Activated CD8-positive, alpha-beta T cell treated with anti-CD3 and anti-CD28 coated beads, Interleukin-2, amount 10 ng/mL, durations not matched to agents 7 days and 5 days (primary cell): ENCODE data around the gene CDH26. TPM values are rescaled to one million over a fixed set of nuclear protein-coding genes. Genes with fewer than 3 reads are reported as not detected.

Source experiments
- ATAC-seq: fragments of 150-1000 bp; cut with Tn5 transposase; one replicate; pipeline ENCODE4 v1.10.0; 2021; ENCODE audit warnings: moderate library complexity
- CTCF ChIA-PET: fragments of 350-600 bp; sonication (Branson Sonifier 250); formaldehyde crosslinking; loops from one replicate; lab custom pipeline; 2021; ENCODE audit warnings: antibody characterized with exemption; lab: Charles Lee
- POLR2A ChIA-PET: fragments of 350-600 bp; sonication (Branson Sonifier 250); formaldehyde crosslinking; loops from one replicate; lab custom pipeline; 2021; ENCODE audit warnings: antibody characterized with exemption; lab: Charles Lee
- DNase-seq: peaks from one replicate; pipeline ENCODE4 v3.0.0-alpha.2; 2020
- H3K27ac Mint-ChIP-seq: one replicate; pipeline ENCODE4 v1.8.0; 2021; ENCODE audit warnings: mild to moderate bottlenecking, mixed read lengths
- H3K27me3 Mint-ChIP-seq: one replicate; pipeline ENCODE4 v1.8.0; 2021; ENCODE audit warnings: low read depth, mixed read lengths
- H3K36me3 Mint-ChIP-seq: one replicate; pipeline ENCODE4 v1.8.0; 2021; ENCODE audit warnings: low read depth, mixed read lengths
- H3K4me1 Mint-ChIP-seq: one replicate; pipeline ENCODE4 v1.8.0; 2021; ENCODE audit warnings: low read depth, mixed read lengths
- H3K4me3 Mint-ChIP-seq: one replicate; pipeline ENCODE4 v1.8.0; 2021; ENCODE audit warnings: mild to moderate bottlenecking, mixed read lengths
- H3K9me3 Mint-ChIP-seq: one replicate; pipeline ENCODE4 v1.8.0; 2022; ENCODE audit warnings: mixed read lengths; ENCODE audit not compliant: insufficient read depth
- total RNA-seq, 2 experiments: library from RNA; stranded (reverse); gene quantifications; one replicate each; pipeline ENCODE4 v1.2.3, GENCODE V29; 2021

The CDH26 gene
- total RNA-seq, 2 experiments from 2014 or later = 0.26 to 0.34 TPM

GRCh38 chr20:59933849-59934585 lies 24.2 kb upstream of the CDH26 start:
- DNase-seq (peak; percentile 78), ATAC-seq (peak; percentile 92)
- Mint-ChIP-seq H3K27ac (peak overlapping the region; percentile 69), H3K27me3 (peaks cover 7% of the 10 kb centered on the region), H3K36me3 (peaks cover 15% of the 10 kb centered on the region), H3K4me1 (peaks cover 25% of the 10 kb centered on the region), H3K4me3 (peak overlapping the region; percentile 67), H3K9me3 (no peaks in the 10 kb centered on the region)
- POLR2A ChIA-PET = interaction anchor here (0.6 kb wide), 1 partner anchor 667 kb away, joined by 3 read pairs; no protein-coding TSS in a partner anchor
- CTCF ChIA-PET = interaction anchor here (0.6 to 4.3 kb wide), 14 partner anchors 10 to 468 kb away, joined by 3 to 39 read pairs (median 4); partner anchors contain the start of gene CDH26

GRCh38 chr20:59935457-59936185 lies 22.6 kb upstream of the CDH26 start:
- Mint-ChIP-seq H3K4me3 (no peak overlapping the region), H3K27me3 (peaks cover 5% of the 10 kb centered on the region), H3K36me3 (peaks cover 15% of the 10 kb centered on the region), H3K27ac (no peak overlapping the region), H3K4me1 (peaks cover 25% of the 10 kb centered on the region), H3K9me3 (no peaks in the 10 kb centered on the region)
- ChIA-PET CTCF (interaction anchor here (1.0 to 4.3 kb wide), 5 partner anchors 8 to 364 kb away, joined by 3 to 39 read pairs (median 4); no protein-coding TSS in a partner anchor), POLR2A (no interaction called here)
- DNase-seq = no peak
- no peak for ATAC-seq

GRCh38 chr20:59936409-59936808 lies 21.8 kb upstream of the CDH26 start:
- no peaks in the 10 kb centered on the region for H3K9me3 Mint-ChIP-seq
- H3K27me3 Mint-ChIP-seq = peaks cover 2% of the 10 kb centered on the region
- peaks cover 15% of the 10 kb centered on the region for H3K36me3 Mint-ChIP-seq
- no peak overlapping the region for H3K4me3 Mint-ChIP-seq
- H3K27ac Mint-ChIP-seq = no peak overlapping the region
- DNase-seq = no peak
- ChIA-PET CTCF (interaction anchor here (1.0 to 4.3 kb wide), 4 partner anchors 9 to 122 kb away, joined by 3 to 39 read pairs (median 4); no protein-coding TSS in a partner anchor), POLR2A (no interaction called here)
- peaks cover 30% of the 10 kb centered on the region for H3K4me1 Mint-ChIP-seq
- no peak for ATAC-seq

- POLR2A ChIA-PET = no interaction called here
- no peaks in the 10 kb centered on the region for H3K9me3 Mint-ChIP-seq
- DNase-seq (no peak), ATAC-seq (no peak)
- no peak overlapping the region for H3K27ac Mint-ChIP-seq
- CTCF ChIA-PET = interaction anchor here (1.2 to 4.3 kb wide), 2 partner anchors 11 to 121 kb away, joined by 3 to 39 read pairs; no protein-coding TSS in a partner anchor
- H3K4me3 Mint-ChIP-seq = no peak overlapping the region
- no peaks in the 10 kb centered on the region for H3K27me3 Mint-ChIP-seq
- peaks cover 35% of the 10 kb centered on the region for H3K4me1 Mint-ChIP-seq
- peaks cover 15% of the 10 kb centered on the region for H3K36me3 Mint-ChIP-seq
These were observed 21.1 kb upstream of the CDH26 start for GRCh38 chr20:59937150-59937549.

- ChIA-PET POLR2A (no interaction called here), CTCF (interaction anchor here (3.8 kb wide), 1 partner anchor 11 kb away, joined by 32 read pairs; no protein-coding TSS in a partner anchor)
- Mint-ChIP-seq H3K4me3 (peak overlapping the region; percentile 78), H3K36me3 (peaks cover 17% of the 10 kb centered on the region), H3K27me3 (no peaks in the 10 kb centered on the region), H3K27ac (peak overlapping the region; percentile 81), H3K4me1 (peaks cover 36% of the 10 kb centered on the region), H3K9me3 (no peaks in the 10 kb centered on the region)
- DNase-seq = no peak
- ATAC-seq = no peak
These were observed 20.0 kb upstream of the CDH26 start for GRCh38 chr20:59938221-59938620.

GRCh38 chr20:59938696-59939051 lies 19.5 kb upstream of the CDH26 start:
- DNase-seq = no peak
- H3K27me3 Mint-ChIP-seq = no peaks in the 10 kb centered on the region
- ChIA-PET POLR2A (no interaction called here), CTCF (interaction anchor here (3.8 kb wide), 1 partner anchor 11 kb away, joined by 32 read pairs; no protein-coding TSS in a partner anchor)
- peak overlapping the region; percentile 78 for H3K4me3 Mint-ChIP-seq
- no peaks in the 10 kb centered on the region for H3K9me3 Mint-ChIP-seq
- H3K4me1 Mint-ChIP-seq = peaks cover 36% of the 10 kb centered on the region
- ATAC-seq = no peak
- H3K36me3 Mint-ChIP-seq = peaks cover 17% of the 10 kb centered on the region
- H3K27ac Mint-ChIP-seq = peak overlapping the region; percentile 81

GRCh38 chr20:59939052-59939878 lies 19.0 kb upstream of the CDH26 start:
- POLR2A ChIA-PET = interaction anchor here (1.2 to 1.7 kb wide), 2 partner anchors 9 to 118 kb away, joined by 3 to 7 read pairs; no protein-coding TSS in a partner anchor
- H3K9me3 Mint-ChIP-seq = no peaks in the 10 kb centered on the region

GRCh38 chr20:59939879-59940128 lies 18.4 kb upstream of the CDH26 start:
- Mint-ChIP-seq H3K27me3 (no peaks in the 10 kb centered on the region), H3K9me3 (no peaks in the 10 kb centered on the region), H3K36me3 (peaks cover 24% of the 10 kb centered on the region), H3K27ac (peak overlapping the region; percentile 97), H3K4me1 (peaks cover 32% of the 10 kb centered on the region), H3K4me3 (peak overlapping the region; percentile 92)
- CTCF ChIA-PET = interaction anchor here (0.8 to 3.8 kb wide), 9 partner anchors 9 to 368 kb away, joined by 3 to 32 read pairs (median 4); no protein-coding TSS in a partner anchor
- DNase-seq (no peak), ATAC-seq (peak; percentile 25)
- POLR2A ChIA-PET = interaction anchor here (1.2 to 1.7 kb wide), 4 partner anchors 8 to 117 kb away, joined by 3 to 8 read pairs (median 6); no protein-coding TSS in a partner anchor

More at GRCh38 chr20:59939052-59939878, 19.0 kb upstream of the CDH26 start:
- DNase-seq = no peak
- no peak for ATAC-seq
- Mint-ChIP-seq H3K27me3 (no peaks in the 10 kb centered on the region), H3K27ac (peak overlapping the region; percentile 81), H3K4me3 (peak overlapping the region; percentile 92), H3K36me3 (peaks cover 21% of the 10 kb centered on the region), H3K4me1 (peaks cover 33% of the 10 kb centered on the region)
- CTCF ChIA-PET = interaction anchor here (1.4 to 3.8 kb wide), 5 partner anchors 10 to 368 kb away, joined by 3 to 32 read pairs (median 7); no protein-coding TSS in a partner anchor

GRCh38 chr20:59940129-59940955 lies 17.9 kb upstream of the CDH26 start, which contains the start of the genes FAM217B and PPP1R3D:
TSS of gene FAM217B (plus strand) at chr20:59940389. CDS start at chr20:59943944, 3,555 bp downstream.
TSS of gene PPP1R3D (minus strand) at chr20:59940305. CDS start at chr20:59939931, 374 bp downstream.
- Mint-ChIP-seq H3K4me1 (peaks cover 32% of the 10 kb centered on the region), H3K36me3 (peaks cover 24% of the 10 kb centered on the region), H3K27ac (peak within 1 kb of the TSS; percentile 97), H3K27me3 (no peaks in the 10 kb centered on the region), H3K9me3 (no peaks in the 10 kb centered on the region), H3K4me3 (peak within 1 kb of the TSS; percentile 92)
- DNase-seq (peak; percentile 93), ATAC-seq (peak; percentile 97)
- CTCF ChIA-PET = interaction anchor here (0.8 to 3.8 kb wide), 10 partner anchors 9 to 369 kb away, joined by 3 to 32 read pairs (median 4); no protein-coding TSS in a partner anchor
- POLR2A ChIA-PET = interaction anchor here (0.6 to 1.7 kb wide), 6 partner anchors 8 to 117 kb away, joined by 3 to 8 read pairs (median 4); no protein-coding TSS in a partner anchor

- no peaks in the 10 kb centered on the region for H3K9me3 Mint-ChIP-seq
These were observed 17.3 kb upstream of the CDH26 start for GRCh38 chr20:59940956-59941294.

More at GRCh38 chr20:59940956-59941294, 17.3 kb upstream of the CDH26 start:
- POLR2A ChIA-PET = interaction anchor here (0.6 to 1.7 kb wide), 6 partner anchors 8 to 116 kb away, joined by 3 to 8 read pairs (median 4); no protein-coding TSS in a partner anchor
- peaks cover 35% of the 10 kb centered on the region for H3K4me1 Mint-ChIP-seq
- no peak for ATAC-seq
- no peaks in the 10 kb centered on the region for H3K27me3 Mint-ChIP-seq
- peak overlapping the region; percentile 92 for H3K4me3 Mint-ChIP-seq
- CTCF ChIA-PET = interaction anchor here (1.0 to 3.8 kb wide), 5 partner anchors 8 to 116 kb away, joined by 3 to 32 read pairs (median 7); no protein-coding TSS in a partner anchor
- DNase-seq = no peak
- peaks cover 27% of the 10 kb centered on the region for H3K36me3 Mint-ChIP-seq
- peak overlapping the region; percentile 97 for H3K27ac Mint-ChIP-seq
